Suppressor macrophage (primary cell): ENCODE results near the gene C19orf47.

ENCODE experiments used
- DNase-seq, 4 experiments: peaks; one replicate each; pipeline ENCODE4 v3.0.0-alpha.2; 2020 to 2022

The C19orf47 gene

DNA sequence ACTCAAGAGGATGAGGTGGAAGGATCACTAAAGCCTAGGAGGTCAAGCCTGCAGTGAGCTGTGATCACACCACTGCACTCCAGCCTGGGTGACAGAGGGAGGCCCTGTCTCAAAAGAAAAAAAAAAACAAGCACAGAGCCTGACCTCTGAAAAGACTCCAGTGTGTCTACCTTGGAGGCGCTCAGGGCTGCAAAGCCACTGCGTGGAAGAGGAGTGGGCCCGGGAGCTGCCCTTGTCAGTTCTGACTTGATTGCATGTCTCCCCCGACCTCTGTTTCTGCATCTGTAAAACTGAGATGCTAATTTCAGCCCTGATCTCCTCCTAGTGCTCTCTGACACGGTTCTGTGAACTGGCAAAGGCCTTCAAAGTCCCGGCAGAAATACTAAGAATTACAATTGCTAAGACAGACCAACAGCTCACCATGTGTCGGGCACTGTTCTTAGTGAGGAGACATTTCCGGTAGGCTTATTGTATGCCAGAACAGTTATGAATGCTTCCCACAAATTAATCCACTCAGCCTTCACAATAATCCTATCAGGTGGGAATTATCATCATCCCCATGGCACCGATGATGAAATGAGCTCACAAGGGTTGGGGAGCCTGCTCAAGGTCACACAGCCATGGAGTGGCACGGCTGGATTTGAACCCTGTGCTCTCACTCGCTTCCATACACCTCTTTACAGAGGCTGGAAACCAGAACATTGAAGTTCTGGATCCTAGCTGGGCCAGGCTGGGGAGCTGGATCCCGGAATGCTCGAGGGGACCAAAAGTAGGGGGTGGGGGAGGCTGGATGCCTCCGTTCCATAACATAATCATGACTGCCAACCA lies 66.6 kb downstream of the C19orf47 start:
- no peak for DNase-seq

- no peak for DNase-seq
These were observed 67.5 kb downstream of the C19orf47 start for GRCh38 chr19:40280608-40281221.

DNA sequence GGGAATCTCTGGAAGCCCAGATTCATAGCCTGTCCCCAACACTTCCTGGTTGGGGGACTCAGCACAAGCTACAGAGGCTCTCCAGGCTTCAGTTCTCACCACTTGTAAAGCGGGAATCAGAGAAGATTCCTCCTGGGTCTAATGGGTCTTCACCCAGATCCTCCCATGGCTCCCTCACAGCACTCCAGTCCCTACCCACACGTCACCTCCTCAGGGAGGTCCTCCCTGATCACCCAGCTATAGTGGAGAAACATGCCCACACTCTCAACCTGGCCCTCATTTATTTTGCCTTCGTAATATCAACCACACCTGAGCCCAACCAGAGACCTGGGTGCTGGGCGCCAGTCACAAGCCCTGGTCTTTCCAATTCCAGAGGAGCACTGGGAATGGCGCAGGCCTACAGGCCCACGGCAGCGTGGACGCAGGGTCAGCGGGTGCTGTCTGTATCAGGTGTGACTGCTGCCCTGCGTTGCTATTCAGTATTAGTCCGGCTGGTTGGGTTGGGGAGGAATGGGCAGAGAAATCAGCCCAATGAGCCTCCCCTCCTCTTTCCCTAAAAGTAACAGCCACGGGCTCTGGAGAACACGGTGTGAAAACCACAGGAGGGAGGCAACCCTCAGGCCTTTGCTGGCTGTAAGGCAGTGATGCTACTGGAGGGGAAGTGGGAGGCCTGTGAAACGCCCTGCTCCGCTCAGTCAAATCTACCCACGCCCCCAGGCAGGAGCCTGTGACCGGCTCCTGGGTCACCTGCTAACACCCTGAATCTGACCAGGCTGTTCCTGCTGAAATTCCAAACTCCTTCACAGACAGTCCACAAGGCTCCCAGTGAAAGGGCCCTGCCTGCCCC lies 68.2 kb downstream of the C19orf47 start:
- peak; percentile 30 to 55 (median 46) for DNase-seq

DNA sequence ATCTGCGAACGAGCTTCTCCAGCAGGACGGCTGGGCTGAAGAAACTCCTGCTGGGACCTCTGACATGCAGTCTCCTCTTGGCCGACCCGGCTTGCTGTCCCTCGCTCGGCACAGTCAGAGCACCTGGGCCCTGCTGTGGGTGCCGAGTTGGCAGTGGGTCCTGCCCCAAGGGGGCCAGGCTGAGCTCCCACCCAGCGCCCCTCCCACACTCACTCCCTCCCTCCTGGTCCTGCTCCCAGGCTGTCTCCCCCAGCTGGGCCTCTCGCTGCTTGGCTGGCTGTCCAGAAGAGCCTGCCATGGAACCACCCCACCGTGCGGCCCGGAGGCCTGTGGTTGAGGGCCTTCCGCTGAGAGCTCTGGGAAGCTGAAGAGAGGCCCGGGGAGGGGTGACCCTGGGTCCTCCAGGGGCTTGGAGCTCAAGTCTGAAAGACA lies 69.1 kb downstream of the C19orf47 start:
- DNase-seq, result no peak

DNA sequence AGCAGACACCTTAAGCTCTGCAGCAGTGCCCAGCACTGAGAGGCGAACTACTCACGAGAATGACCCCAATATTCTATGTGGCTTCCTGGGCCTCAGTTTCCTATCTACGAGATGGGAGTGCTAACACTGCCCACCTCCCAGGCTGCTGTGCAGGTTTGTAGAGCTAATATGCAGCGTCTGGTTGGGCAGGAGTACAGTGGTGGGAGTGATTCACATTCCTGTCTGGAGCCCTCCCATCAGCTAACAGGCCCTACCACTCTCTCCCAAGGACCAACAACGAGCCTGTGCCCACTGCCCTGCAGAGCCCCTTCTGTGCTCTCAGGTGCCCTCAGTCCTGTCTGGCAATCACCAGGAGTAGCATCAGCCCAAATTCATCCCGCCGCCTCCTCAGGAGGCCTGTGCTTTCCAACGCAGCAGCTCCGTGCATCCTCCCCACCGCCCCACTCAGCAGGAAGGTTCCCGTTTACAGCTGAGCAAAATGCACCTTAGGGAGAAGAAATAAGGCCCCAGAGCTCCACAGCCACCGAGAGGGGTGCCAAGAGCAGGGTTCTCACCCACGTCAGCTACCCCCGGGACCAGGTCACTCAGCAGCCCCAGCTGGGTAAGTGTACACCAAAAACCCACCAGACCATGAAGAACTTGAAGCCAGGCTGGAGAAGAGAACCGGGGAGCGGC lies 69.7 kb downstream of the C19orf47 start:
- no peak for DNase-seq

- DNase-seq, result no peak
These were observed 70.7 kb downstream of the C19orf47 start for GRCh38 chr19:40277356-40278059.

DNA sequence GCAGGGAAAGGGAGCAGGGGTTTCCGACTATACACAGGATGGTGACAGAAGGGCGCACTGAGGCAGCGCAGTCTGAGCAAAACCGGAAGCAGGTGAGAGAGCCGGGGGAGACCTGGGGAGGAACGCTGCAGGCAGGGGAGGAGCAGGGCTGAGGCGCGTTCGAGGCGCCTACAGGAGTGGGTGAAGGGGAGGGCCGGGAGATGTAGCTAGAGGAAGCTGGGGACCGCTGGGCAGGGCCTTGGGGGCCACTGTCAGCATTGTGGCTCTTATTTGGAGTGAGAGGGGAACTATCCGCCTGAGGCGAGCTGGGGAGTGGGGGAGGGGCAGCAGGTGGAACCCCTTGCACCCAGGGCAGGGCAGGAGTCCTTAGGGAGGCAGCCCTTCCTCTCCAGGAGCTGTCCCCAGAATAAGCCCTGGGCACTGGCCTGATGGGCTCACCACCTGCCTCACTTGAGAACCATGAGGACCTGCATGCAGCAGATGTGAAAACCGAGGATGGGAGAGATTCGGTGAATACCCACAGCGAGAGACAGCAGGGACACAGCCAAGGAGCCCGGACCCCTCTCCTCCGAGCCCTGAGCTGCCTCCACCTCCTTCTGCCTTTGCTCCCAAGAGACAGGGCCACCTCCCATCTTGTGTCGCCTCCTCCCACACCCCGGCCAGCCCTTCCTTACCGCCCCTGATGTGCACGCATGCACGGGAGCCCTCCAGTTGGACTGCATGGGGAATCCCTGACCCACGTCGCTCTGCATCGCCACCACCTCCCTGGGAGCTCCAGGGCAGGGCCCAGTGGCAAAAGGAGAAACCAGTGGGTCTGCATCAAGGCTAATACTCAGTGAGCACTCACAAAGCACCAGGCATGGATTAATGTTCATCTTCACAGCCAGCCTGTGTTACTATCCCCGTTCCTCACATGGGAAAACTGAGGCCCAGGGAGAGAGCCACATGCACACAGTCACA lies 73.3 kb downstream of the C19orf47 start:
- DNase-seq, result peak; percentile 23 to 62 (median 50)

DNA sequence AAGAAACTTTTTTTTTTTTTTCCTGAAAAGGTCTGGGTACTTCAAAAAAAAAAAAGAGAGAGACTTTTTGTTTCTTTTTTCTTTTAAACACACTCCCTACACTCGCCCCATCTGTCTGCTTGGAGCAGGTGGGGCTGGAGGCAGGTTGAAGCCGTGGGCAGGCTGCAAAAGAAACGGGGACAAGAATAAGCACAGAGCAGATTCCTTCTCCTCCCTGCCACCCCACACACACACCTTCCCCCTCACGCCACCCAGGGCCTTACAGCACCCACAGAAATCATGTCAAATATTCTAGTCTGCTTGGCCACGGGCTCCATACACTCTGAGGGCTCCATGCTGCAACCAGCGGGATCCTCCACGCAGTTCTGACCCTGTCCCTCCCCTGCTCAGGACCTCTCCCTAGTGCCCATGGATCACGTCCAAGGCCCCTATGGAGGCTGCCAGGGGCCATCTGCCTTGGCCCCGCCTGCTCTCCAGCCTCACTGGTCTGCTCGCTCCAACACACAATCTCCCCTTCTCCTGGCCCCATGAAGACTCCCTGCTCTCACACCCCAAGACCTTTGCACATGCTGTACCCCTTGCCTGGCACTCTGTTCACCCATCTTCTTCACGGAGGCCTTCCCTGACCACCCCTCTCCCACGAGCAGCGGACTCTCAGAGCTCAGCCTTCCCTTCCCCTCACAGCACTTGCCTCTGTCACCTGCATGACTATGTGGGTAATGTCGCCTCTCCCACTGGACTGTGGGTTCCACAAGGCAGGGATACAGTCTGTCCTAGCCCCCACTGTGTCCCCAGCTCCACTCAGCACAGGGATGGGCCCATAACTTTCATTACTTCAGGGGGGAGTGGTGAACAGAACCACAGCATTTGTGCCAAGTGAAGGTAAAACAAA lies 74.5 kb downstream of the C19orf47 start:
- no peak for DNase-seq

DNA sequence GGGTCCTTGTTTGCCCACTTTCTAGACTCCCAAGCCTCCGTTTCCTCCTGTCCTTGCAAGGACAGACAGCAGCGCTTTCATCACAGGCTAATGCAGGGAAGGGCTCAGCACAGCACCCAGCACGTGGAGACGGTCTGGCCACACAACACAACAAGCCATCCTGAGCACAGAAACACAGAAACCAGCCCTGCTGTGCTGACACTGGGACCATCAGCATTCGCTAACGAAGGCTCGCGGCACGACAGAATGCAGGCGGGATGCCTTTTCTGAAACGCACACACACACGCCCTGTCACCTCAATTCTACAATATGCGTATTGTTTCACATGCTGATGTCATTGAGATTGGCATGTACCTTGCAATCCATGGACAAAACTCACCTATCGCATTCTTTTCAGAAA lies 75.9 kb downstream of the C19orf47 start:
- DNase-seq, result no peak

- no peak for DNase-seq
These were observed 76.5 kb downstream of the C19orf47 start for GRCh38 chr19:40271706-40272105.

GRCh38 chr19:40270362-40271089 lies 77.7 kb downstream of the C19orf47 start:
- DNase-seq, result no peak
